CD8-positive, alpha-beta memory T cell (primary cell): ENCODE data around the gene RIMS4. TPM values are rescaled to one million over a fixed set of nuclear protein-coding genes. Genes with fewer than 3 reads are reported as not detected.

Experiments
- CTCF ChIA-PET: fragments of 350-600 bp; sonication (Branson Sonifier 250); formaldehyde crosslinking; loops from one replicate; lab custom pipeline; 2021; ENCODE audit warnings: antibody characterized with exemption; lab: Charles Lee
- POLR2A ChIA-PET: fragments of 350-600 bp; sonication (Branson Sonifier 250); formaldehyde crosslinking; loops from one replicate; lab custom pipeline; 2021; ENCODE audit warnings: antibody characterized with exemption; lab: Charles Lee
- DNase-seq, 5 donors: peaks; one replicate each; pipeline versions ENCODE4 v3.0.0 to v3.0.0-alpha.2; 2020 to 2022; ENCODE audit warnings: mixed read lengths in 1 of 5
- H3K27ac ChIP-seq: one replicate; pipeline ENCODE4 v1.7.0; 2013; ENCODE audit warnings: low read depth, mild to moderate bottlenecking, low read length, moderate library complexity
- H3K27me3 ChIP-seq: 2 replicates; pipeline ENCODE4 v1.7.0; 2013; ENCODE audit warnings: low read length, mild to moderate bottlenecking; ENCODE audit not compliant: insufficient read depth, poor library complexity, severe bottlenecking
- H3K36me3 ChIP-seq: 2 replicates; pipeline ENCODE4 v1.7.0; 2013; ENCODE audit warnings: mild to moderate bottlenecking, low read length, moderate library complexity; ENCODE audit not compliant: insufficient read depth
- H3K4me1 ChIP-seq: 2 replicates; pipeline ENCODE4 v1.7.0; 2013; ENCODE audit warnings: mild to moderate bottlenecking, low read length, moderate library complexity; ENCODE audit not compliant: insufficient read depth
- H3K4me3 ChIP-seq: 2 replicates; pipeline ENCODE4 v1.7.0; 2013; ENCODE audit warnings: mild to moderate bottlenecking, low read length
- H3K9me3 ChIP-seq: 2 replicates; pipeline ENCODE4 v1.7.0; 2013; ENCODE audit warnings: mild to moderate bottlenecking, low read length
- H3K27ac Mint-ChIP-seq, 8 donors: one replicate each; pipeline ENCODE4 v1.8.0; 2020 to 2021; ENCODE audit warnings: mixed read lengths in 8 of 8, mild to moderate bottlenecking in 6 of 8, inconsistent platforms in 3 of 8, moderate library complexity in 3 of 8
- H3K27me3 Mint-ChIP-seq, 2 donors: one replicate each; pipeline ENCODE4 v1.8.0; 2020 to 2021; ENCODE audit warnings: mixed read lengths in 2 of 2, mild to moderate bottlenecking in 1 of 2, moderate library complexity in 1 of 2
- H3K36me3 Mint-ChIP-seq, 3 donors: one replicate each; pipeline ENCODE4 v1.8.0; 2020 to 2021; ENCODE audit warnings: mixed read lengths in 3 of 3, inconsistent platforms in 1 of 3, mild to moderate bottlenecking in 1 of 3
- H3K4me1 Mint-ChIP-seq, 3 donors: one replicate each; pipeline ENCODE4 v1.8.0; 2020 to 2021; ENCODE audit warnings: mixed read lengths in 3 of 3, inconsistent platforms in 1 of 3, mild to moderate bottlenecking in 1 of 3
- H3K4me3 Mint-ChIP-seq, 7 donors: one replicate each; pipeline ENCODE4 v1.8.0; 2020 to 2021; ENCODE audit warnings: mixed read lengths in 7 of 7, mild to moderate bottlenecking in 6 of 7, moderate library complexity in 4 of 7, inconsistent platforms in 2 of 7
- H3K9me3 Mint-ChIP-seq, 5 donors: one replicate each; pipeline ENCODE4 v1.8.0; 2020 to 2022; ENCODE audit warnings: mixed read lengths in 5 of 5, mild to moderate bottlenecking in 3 of 5, moderate library complexity in 2 of 5, inconsistent platforms in 1 of 5
- polyA plus RNA-seq: library from polyadenylated mRNA; unstranded; fragments of 300-500 nt; fragmentation: Illumina TruSeq; gene quantifications from one replicate; pipeline ENCODE4 v1.2.3, GENCODE V29; 2021
- total RNA-seq, 2 experiments: library from RNA; stranded (reverse); gene quantifications; one replicate each; pipeline ENCODE4 v1.2.3, GENCODE V29; 2021

The RIMS4 gene
- total and polyA plus RNA-seq, 3 experiments from 2014 or later, result not detected

DNA sequence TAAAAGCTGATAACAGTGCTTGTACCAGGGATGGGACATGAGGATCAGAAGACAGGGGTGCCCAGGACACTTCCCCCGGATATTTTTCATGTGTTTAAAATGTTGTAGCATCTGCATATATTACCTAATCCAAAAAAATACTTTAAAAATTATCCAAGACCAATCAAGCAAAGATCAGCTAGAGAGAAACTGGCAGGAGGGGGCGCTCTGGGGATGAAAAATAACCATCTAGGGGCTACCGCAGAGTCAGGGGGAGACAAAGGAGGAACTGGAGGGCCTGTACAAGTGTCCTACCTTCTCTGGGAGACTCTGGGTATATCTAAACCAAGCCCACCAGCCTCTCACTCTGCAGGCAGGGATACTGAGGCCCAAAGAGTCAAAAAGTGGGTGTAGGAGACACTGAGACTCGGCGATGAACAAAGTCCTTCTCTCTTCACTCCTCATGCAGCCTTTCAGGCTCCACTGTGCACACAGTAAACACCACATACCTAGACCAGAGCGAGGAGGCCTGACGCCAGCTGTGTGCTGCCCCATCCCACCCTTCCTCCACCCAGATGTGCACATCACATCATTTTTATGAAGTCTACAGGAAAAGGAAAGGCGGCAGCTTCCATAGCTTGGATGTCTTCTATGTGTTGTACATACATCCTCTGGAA lies 9.8 kb downstream of the RIMS4 start:
- ChIA-PET POLR2A (no interaction called here), CTCF (no interaction called here)
- no peak overlapping the region for H3K4me3 Mint-ChIP-seq
- H3K27ac Mint-ChIP-seq, result no peak overlapping the region
- no peaks in the 10 kb centered on the region for H3K4me1 ChIP-seq
- no peaks in the 10 kb centered on the region for H3K36me3 ChIP-seq
- no peak for DNase-seq
- no peaks in the 10 kb centered on the region for H3K36me3 Mint-ChIP-seq
- no peaks in the 10 kb centered on the region for H3K9me3 Mint-ChIP-seq
- no peak overlapping the region for H3K27ac ChIP-seq
- no peaks in the 10 kb centered on the region for H3K27me3 ChIP-seq
- H3K4me1 Mint-ChIP-seq, result no peaks in the 10 kb centered on the region
- no peaks in the 10 kb centered on the region for H3K9me3 ChIP-seq
- H3K27me3 Mint-ChIP-seq, result peaks cover 9 to 49% of the 10 kb centered on the region in 2 donors
- no peak overlapping the region for H3K4me3 ChIP-seq

DNA sequence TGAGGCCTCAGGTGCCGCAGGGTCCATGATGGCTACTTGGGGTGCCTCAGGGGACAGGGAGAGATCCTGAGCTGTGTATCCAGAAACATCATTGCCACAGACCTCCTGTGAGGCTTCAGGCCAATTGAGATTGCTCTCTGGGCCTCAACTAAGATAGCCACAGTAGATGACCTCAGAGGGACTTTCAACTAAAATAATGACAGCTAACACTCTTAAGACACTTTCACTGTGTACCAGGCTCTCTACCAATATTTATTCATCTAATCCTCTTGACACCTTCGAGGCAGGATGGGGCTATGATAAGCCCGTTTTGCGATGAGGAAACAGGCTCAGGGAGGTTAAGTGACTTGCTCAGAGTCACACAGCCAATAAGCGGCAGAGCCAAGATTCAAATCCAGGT lies 10.7 kb downstream of the RIMS4 start:
- Mint-ChIP-seq H3K4me3 (no peak overlapping the region), H3K9me3 (no peaks in the 10 kb centered on the region), H3K27ac (no peak overlapping the region), H3K36me3 (no peaks in the 10 kb centered on the region), H3K4me1 (no peaks in the 10 kb centered on the region), H3K27me3 (peaks cover 8 to 43% of the 10 kb centered on the region in 2 donors)
- Histone ChIP-seq H3K4me1 (no peaks in the 10 kb centered on the region), H3K27ac (no peak overlapping the region), H3K9me3 (no peaks in the 10 kb centered on the region), H3K4me3 (no peak overlapping the region), H3K27me3 (no peaks in the 10 kb centered on the region), H3K36me3 (no peaks in the 10 kb centered on the region)
- ChIA-PET CTCF (no interaction called here), POLR2A (no interaction called here)
- no peak for DNase-seq

DNA sequence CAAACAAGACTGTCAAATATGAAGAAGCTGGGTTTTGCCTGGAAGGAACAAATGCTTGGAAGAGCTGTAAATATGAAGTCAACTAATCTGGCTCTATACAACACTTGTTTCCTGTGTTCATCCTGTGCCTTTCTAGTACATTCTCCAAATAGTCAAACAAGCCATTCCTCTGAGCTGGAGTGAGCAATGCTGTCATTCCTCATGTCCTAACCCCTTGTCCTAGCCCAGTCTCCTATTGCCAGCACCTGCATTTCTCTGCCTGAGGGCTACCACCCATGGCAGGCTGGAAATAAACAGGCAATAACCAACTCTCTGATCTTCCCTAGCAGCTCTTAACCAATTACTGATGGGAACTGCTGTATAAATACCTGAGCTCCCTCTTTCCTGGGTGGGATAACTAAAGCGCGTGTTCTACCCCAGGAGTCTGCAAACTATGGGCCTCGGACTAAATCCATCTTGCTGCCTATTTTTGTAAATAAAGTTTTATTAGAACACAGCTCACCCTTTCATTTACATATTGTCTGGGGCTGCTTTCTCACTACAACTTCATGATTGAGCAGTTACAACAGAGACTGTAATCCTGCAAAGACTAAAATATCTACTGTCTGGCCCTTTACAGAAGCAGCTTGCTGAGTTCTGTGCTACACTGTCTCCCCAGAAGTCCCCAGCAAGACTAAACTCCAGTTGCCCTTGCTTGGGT lies 13.4 kb downstream of the RIMS4 start:
- Mint-ChIP-seq H3K27ac (no peak overlapping the region), H3K27me3 (peaks cover 8 to 33% of the 10 kb centered on the region in 2 donors), H3K4me1 (no peaks in the 10 kb centered on the region), H3K36me3 (no peaks in the 10 kb centered on the region), H3K9me3 (no peaks in the 10 kb centered on the region), H3K4me3 (no peak overlapping the region)
- Histone ChIP-seq H3K27me3 (no peaks in the 10 kb centered on the region), H3K9me3 (no peaks in the 10 kb centered on the region), H3K4me3 (no peak overlapping the region), H3K4me1 (no peaks in the 10 kb centered on the region), H3K36me3 (no peaks in the 10 kb centered on the region), H3K27ac (no peak overlapping the region)
- POLR2A ChIA-PET, result no interaction called here
- CTCF ChIA-PET, result no interaction called here
- DNase-seq, result no peak

- DNase-seq, result no peak
- H3K4me1 Mint-ChIP-seq, result no peaks in the 10 kb centered on the region
- H3K9me3 Mint-ChIP-seq, result no peaks in the 10 kb centered on the region
- no peak overlapping the region for H3K27ac Mint-ChIP-seq
- H3K27me3 ChIP-seq, result no peaks in the 10 kb centered on the region
- no peak overlapping the region for H3K4me3 ChIP-seq
- no peak overlapping the region for H3K4me3 Mint-ChIP-seq
- H3K4me1 ChIP-seq, result no peaks in the 10 kb centered on the region
- ChIA-PET CTCF (no interaction called here), POLR2A (no interaction called here)
- peaks cover 10 to 36% of the 10 kb centered on the region in 2 donors for H3K27me3 Mint-ChIP-seq
- no peaks in the 10 kb centered on the region for H3K9me3 ChIP-seq
- no peak overlapping the region for H3K27ac ChIP-seq
- no peaks in the 10 kb centered on the region for H3K36me3 Mint-ChIP-seq
- H3K36me3 ChIP-seq, result no peaks in the 10 kb centered on the region
Measured at GRCh38 chr20:44796311-44796710, 14.0 kb downstream of the RIMS4 start.

DNA sequence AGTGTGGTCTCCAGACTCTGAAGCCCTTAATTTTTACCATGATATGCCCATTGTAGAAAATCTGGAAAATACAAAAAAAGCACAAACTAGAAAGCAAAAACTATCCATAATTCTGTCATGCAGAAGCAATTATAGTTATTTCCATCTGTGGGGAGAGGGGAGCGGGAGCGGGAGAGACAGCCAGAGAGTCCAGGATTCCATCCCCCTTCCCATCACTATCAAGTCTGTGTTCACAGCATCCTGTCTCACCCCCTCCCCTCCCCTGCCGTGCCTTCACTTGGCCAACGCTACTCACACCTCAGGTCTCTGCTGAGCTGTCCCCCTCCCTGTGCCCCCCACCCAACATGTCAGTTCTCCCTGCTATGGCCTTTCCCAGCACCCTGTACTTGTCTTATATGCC lies 14.5 kb downstream of the RIMS4 start:
- Mint-ChIP-seq H3K4me3 (no peak overlapping the region), H3K4me1 (no peaks in the 10 kb centered on the region), H3K9me3 (no peaks in the 10 kb centered on the region), H3K27me3 (peaks cover 10 to 32% of the 10 kb centered on the region in 2 donors), H3K27ac (no peak overlapping the region), H3K36me3 (no peaks in the 10 kb centered on the region)
- ChIA-PET CTCF (no interaction called here), POLR2A (no interaction called here)
- H3K4me1 ChIP-seq, result no peaks in the 10 kb centered on the region
- no peaks in the 10 kb centered on the region for H3K27me3 ChIP-seq
- H3K36me3 ChIP-seq, result no peaks in the 10 kb centered on the region
- no peaks in the 10 kb centered on the region for H3K9me3 ChIP-seq
- H3K27ac ChIP-seq, result no peak overlapping the region
- no peak overlapping the region for H3K4me3 ChIP-seq
- no peak for DNase-seq

DNA sequence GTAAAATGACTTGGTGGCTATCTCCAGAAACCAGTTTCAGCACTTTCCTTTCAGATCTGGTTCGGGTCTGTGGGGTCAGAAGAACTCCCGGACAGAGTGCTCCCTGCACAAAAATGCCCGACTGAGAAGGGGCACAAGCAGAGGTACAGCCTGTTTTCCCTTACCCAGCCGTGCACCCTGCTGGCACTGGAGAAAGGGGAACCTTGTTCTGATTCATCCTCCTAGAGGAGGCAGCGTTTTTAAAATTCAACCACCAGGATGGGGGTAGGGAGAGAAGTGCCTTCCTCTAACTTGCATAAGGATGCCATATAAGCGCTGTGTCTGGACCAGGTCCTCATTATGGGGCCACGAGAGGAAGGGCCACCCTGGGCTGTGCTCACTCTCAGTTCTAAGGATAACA lies 17.6 kb downstream of the RIMS4 start:
- Histone ChIP-seq H3K36me3 (no peaks in the 10 kb centered on the region), H3K4me1 (no peaks in the 10 kb centered on the region), H3K27ac (no peak overlapping the region), H3K9me3 (no peaks in the 10 kb centered on the region), H3K4me3 (no peak overlapping the region), H3K27me3 (no peaks in the 10 kb centered on the region)
- Mint-ChIP-seq H3K27me3 (peaks cover 9 to 35% of the 10 kb centered on the region in 2 donors), H3K4me1 (no peaks in the 10 kb centered on the region), H3K36me3 (no peaks in the 10 kb centered on the region), H3K27ac (no peak overlapping the region), H3K9me3 (no peaks in the 10 kb centered on the region), H3K4me3 (no peak overlapping the region)
- ChIA-PET POLR2A (no interaction called here), CTCF (no interaction called here)
- DNase-seq, result no peak

DNA sequence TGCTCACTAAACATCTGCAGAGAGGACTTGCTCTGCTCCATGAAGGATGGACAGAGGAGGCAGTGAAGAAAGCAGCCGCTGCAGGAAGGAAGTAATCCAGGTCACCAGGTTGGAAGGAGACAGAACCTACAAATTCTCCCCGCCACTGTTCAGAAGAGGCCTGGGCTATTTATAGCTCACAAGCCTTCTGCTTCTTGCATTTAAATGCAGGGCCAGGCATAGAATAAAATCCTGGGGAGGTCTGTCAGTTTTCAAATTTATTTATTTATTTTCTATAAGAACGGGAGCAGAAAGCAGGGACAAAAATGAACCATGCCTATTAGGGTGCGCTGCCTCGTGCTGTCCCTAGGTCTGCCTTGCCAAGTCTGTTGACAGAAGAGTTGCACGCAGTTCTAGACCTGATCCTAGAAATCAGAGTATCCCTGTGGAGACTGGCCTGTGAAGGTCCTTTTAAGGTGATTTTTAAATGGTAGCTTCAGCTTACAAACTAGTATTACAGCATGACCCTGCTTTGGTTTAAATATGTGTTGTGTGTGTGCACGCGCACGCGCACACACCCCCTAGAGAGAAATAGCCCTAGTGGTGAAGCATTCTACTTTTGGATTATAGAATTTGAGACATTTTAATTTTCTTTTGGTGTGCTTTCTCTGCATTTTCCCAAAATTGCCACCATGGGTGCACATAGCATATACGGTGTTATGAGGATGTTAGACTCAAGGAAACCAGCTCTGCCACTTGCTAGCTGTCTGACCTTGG lies 19.5 kb downstream of the RIMS4 start:
- H3K4me1 ChIP-seq, result no peaks in the 10 kb centered on the region
- H3K4me1 Mint-ChIP-seq, result no peaks in the 10 kb centered on the region
- H3K9me3 ChIP-seq, result no peaks in the 10 kb centered on the region
- H3K27ac Mint-ChIP-seq, result no peak overlapping the region
- ChIA-PET POLR2A (no interaction called here), CTCF (no interaction called here)
- H3K9me3 Mint-ChIP-seq, result no peaks in the 10 kb centered on the region
- H3K4me3 ChIP-seq, result no peak overlapping the region
- H3K36me3 ChIP-seq, result no peaks in the 10 kb centered on the region
- no peak overlapping the region for H3K27ac ChIP-seq
- H3K4me3 Mint-ChIP-seq, result no peak overlapping the region
- DNase-seq, result no peak
- peaks cover 11 to 33% of the 10 kb centered on the region in 2 donors for H3K27me3 Mint-ChIP-seq
- no peaks in the 10 kb centered on the region for H3K27me3 ChIP-seq
- no peaks in the 10 kb centered on the region for H3K36me3 Mint-ChIP-seq

DNA sequence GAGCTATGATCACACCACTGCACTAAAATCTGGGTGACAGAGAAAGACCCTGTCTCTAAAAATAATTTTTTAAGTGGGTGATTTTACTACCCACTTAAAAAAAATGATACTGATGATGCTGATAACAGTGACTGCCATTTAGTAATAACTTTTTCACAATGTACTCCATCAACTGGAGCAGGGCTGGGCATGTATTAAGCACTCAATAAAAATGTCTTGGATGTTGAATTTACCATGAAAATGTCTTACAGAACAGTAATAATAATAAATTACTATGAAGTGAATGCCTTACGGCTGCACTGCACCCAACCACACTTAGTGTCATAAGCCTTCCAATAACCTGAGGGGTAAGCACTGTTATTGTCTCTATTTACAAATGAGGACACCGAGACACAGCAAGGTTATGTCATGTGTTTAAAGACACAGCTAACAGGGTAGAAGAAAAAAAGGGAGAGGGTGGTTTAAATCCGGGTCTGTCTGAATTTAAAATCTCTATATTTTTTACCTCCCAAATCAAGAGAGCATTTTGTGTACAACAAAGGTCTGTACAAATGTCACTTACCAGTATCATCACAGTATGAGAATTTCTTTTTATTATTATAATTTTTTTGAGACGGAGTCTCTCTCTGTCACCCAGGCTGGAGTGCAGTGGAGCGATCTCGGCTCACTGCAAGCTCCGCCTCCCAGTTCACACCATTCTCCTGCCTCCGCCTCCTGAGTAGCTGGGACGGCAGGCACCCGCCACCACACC lies 21.5 kb downstream of the RIMS4 start:
- H3K9me3 ChIP-seq, result no peaks in the 10 kb centered on the region
- no peaks in the 10 kb centered on the region for H3K27me3 ChIP-seq
- ChIA-PET POLR2A (no interaction called here), CTCF (no interaction called here)
- no peak overlapping the region for H3K27ac ChIP-seq
- no peaks in the 10 kb centered on the region for H3K4me1 ChIP-seq
- no peak for DNase-seq
- H3K27me3 Mint-ChIP-seq, result peaks cover 11 to 32% of the 10 kb centered on the region in 2 donors
- H3K4me3 Mint-ChIP-seq, result no peak overlapping the region
- H3K27ac Mint-ChIP-seq, result no peak overlapping the region
- no peaks in the 10 kb centered on the region for H3K36me3 Mint-ChIP-seq
- H3K4me1 Mint-ChIP-seq, result no peaks in the 10 kb centered on the region
- no peak overlapping the region for H3K4me3 ChIP-seq
- no peaks in the 10 kb centered on the region for H3K36me3 ChIP-seq
- H3K9me3 Mint-ChIP-seq, result no peaks in the 10 kb centered on the region
